ENCODE data around the gene CCDC15.
"Not testable (repeated sequence)": the region's sequence is repeated elsewhere in the genome, so short reads cannot be mapped to it uniquely, and the experiment has no call there.

Gene CCDC15

DNA sequence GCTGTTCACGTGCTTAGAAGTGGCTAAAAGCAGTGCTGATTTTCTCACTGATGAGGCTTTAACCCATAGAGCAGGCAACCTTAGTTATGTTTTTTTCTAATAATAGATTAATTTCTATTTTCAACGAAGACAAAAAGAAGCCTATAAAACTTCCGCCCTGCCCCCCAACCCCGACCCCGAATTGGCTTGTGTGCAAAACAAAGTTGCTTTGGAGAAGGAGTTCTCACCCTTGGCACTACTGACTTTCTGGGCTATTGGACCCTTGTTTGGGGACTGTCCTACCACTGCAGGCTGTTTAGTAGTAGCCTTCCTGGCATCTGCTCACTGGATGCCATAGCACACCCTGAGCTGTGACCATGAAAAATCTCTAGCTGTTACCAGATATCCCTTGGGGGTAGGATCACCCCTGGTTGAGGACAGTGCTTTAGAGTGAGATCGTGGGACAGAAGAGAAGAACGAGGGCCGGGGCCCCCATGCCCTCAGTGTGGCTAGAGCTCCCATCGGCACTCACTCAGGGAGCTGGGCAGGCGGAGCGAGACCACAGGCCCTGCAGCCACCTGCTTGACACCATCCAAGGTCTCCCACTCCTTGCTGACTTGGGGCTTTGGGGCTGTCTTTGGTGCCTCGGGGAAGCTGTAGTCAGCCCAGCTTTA lies 126.0 kb downstream of the CCDC15 start:
- no peak for DNase-seq (ENCODE audit: low read depth in 2 of 2, low spot score in 1 of 2)

GRCh38 chr11:125080531-125080911 lies 126.5 kb downstream of the CCDC15 start:
- no peak for DNase-seq (ENCODE audit: low read depth in 2 of 2, low spot score in 1 of 2)

DNA sequence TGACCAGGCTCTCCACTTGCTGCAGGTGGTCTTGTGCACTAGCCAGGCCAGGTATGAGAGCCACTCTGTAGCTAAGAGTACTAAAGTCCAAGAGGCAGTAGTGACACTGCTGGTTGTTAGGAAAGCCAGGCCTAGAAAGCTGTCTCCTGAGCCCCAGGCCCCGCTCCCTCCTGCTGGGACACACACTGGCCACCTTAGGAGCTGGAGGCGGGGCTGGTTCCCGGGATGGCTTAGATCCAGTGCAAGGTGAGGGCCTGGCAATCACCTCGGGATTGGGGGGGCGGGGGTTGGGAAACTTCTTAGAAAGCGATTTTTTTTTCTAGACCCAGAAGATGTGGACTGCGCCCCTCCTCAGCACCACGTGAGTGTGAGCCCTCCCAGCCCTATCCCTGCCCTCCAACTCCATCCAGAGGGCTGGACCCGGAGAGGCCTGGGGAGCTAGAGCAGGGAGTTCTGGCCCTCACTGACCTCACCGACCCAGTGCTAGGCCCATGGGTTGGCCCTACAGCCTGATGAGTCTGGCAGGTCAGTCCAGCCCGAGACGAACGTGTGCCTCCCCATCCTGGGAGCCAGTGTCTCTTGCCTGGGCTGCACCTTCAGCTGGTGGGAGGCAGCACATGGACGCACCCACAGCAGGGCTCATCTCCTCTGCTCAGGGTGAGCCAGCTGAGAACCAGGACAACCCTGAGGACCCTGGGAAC lies 127.2 kb downstream of the CCDC15 start:
- no peak for DNase-seq (ENCODE audit: low read depth in 2 of 2, low spot score in 1 of 2)

- no peak for DNase-seq (ENCODE audit: low read depth in 2 of 2, low spot score in 1 of 2)
Observed at GRCh38 chr11:125082040-125082439, 128.0 kb downstream of the CCDC15 start.

DNA sequence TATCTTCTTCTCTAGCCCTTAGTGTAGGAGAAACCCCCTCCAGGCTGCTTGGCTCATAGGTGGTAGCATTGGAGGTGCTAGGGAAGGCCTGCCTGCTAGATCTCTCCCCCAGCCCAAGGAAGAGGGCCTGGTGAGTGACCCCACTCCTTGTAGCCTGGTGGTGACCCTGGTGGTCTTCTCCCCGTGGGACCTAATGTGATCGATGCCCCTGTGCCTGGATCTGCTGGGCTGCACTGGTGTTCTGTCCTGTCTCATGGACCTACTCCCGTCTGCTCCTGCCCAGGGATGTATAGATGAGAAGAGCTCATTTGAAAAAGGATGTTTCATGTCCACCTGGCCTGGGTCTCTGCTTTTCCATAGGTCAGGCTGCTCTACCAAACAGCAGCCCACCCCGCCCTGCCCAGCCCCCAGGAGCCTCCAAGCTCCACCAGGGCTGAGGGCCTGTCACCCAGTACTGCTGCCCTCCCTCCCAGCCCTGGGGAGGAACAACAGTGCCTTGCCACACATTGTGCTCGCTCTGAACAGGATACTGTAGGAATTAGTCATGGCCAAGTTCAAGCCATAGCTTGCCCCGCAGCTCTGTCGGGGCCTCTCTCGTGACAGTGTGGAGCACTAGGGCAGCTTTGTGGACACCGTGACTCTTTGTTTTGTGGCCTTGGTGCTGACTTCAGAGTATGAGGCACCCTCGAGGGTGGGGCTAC lies 128.8 kb downstream of the CCDC15 start:
- DNase-seq (ENCODE audit: low read depth in 2 of 2, low spot score in 1 of 2) = no peak

DNA sequence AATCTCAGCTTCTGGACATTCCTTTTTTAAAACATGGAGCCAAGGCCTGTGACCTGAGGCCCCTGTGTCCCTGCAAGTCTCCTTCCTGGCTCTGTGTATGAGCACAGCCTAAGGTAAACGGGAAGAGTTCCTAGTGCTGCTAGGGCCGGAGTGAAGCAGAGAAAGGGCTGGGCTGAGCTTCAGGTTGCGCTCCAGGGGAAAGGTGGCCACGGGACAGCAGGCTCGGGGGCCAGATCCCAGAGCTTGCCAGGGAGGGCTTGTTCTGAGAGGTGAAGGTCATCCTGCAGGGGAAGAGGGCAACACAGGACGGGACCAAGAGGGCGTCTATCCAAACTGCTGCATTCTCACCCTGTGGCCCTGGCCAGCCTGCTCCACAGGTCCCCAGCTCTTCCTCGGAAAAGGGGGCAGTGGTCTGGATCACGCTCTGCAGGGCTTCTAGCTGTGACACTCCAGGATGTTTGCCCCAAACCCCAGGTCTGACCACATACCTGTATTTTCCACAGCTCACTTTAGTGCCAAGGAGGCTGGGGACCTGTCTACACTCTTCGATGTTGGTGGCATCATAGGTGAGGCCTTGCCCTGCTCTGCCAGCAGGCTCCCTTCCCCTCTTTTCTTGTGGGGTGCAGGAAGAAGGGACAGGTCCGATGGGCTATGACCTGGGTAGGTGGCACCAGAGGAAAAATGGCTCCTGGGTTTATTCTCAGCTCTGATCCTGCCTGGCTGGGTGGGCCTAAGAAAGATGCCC lies 129.5 kb downstream of the CCDC15 start:
- no peak for DNase-seq (ENCODE audit: low read depth in 2 of 2, low spot score in 1 of 2)

- DNase-seq (ENCODE audit: low read depth in 2 of 2, low spot score in 1 of 2) = no peak
Observed at GRCh38 chr11:125084057-125084416, 130.0 kb downstream of the CCDC15 start.

DNA sequence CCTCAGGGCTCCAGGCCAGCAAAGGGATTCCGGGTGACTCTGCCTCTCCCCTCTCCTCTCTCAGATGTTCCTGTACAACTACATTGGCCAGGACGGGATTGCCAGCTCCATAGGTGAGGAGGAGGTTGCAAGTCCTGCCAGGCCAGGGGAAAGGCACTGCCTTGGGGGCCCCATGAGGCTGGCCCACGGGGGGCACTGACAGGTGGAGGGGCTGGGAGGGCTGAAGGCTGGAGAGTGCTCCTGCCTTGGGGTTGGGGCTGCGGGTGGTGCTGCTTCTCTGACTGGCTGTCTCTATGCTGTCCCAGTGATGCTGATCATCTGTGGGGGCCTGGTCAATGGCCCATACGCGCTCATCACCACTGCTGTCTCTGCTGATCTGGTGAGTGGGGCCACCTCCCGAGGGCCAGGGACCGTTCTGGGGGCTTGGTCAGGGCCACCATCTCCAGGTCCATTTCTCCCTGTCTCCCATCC lies 130.8 kb downstream of the CCDC15 start:
- DNase-seq (ENCODE audit: low read depth in 2 of 2, low spot score in 1 of 2) = no peak

DNA sequence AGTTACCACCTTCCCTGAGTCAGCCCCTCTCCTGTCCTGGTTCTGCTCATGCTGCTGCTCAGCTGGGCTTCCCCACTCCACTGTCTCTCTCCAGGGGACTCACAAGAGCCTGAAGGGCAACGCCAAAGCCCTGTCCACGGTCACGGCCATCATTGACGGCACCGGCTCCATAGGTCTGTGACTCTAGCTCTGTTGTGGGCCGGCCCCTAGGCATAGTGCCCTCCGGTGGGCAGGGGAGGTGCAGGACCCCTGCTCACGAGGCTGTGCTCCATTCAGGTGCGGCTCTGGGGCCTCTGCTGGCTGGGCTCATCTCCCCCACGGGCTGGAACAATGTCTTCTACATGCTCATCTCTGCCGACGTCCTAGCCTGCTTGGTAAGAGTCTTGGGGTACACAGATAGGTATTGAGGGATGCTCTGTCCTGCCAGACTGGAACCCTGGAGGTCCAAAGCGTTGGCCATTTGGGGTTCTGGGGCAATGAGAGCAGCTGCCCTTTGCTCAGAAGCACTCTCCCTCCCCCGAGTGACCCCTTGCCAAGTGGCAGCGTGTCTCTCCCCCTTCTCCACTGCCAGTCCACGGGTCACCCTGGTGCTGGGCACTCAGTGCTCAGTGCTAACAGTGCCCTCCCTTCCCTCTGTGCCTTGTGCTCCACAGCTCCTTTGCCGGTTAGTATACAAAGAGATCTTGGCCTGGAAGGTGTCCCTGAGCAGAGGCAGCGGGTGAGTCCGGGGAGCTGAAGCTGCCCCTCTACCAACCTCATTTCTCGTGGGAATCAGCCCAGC lies 131.5 kb downstream of the CCDC15 start:
- no peak for DNase-seq (ENCODE audit: low read depth in 2 of 2, low spot score in 1 of 2)

DNA sequence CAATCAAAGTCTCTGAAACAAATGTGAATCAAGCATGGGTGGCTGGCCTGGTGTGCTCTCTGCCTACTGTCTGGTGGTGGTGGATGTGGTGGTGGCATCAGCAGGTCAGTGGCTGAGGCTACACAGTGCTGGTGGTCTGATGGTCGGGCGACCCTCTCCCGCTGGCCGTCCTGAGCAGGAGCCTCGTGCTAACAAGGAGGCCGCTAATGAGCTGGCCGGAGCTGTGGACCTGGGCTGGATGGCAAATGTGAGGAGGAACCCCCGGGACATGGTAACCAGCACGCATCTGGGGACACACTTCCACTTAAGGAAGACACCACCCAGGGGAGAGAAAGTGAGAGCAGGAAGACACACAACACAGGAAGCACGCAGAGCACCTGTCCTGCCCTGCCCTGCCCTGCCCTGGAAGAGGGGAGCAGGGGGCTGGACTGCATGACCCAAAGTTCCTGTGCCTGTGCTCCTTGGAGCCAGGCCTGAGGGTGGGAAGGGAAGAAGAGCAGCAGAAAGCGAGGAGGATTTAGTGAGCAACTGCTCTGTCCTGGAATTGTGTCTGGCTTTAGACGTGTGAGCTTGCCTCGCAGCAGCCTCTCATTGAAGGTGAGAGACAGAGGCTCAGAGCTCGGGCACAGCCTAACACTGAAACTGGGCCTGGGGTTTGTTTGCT lies 132.8 kb downstream of the CCDC15 start:
- no peak for DNase-seq (ENCODE audit: low read depth in 2 of 2, low spot score in 1 of 2)

DNA sequence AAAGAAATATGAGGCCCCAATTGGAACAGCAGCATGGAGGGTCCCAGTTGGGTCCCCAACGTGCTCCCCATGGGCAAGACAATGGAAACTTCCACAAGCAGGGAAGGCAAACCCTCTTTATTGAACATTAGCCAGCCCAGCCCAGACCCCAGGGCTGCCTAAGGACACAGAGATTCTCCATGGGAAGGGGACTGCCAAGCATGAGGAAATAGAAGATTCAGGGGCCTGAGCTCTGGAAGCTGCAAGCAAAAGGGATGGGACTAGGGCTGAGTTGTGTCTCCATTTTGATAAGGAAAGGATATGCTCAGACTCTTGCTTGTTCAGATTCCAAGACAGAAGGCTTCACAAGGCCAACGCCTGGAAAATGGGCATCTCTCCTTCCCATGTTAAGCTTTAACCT lies 134.1 kb downstream of the CCDC15 start:
- DNase-seq (ENCODE audit: low read depth in 2 of 2, low spot score in 1 of 2) = no peak

- DNase-seq (ENCODE audit: low read depth in 2 of 2, low spot score in 1 of 2) = no peak
Observed at GRCh38 chr11:125088576-125089455, 134.8 kb downstream of the CCDC15 start.

GRCh38 chr11:125089481-125089880 lies 135.5 kb downstream of the CCDC15 start:
- DNase-seq (ENCODE audit: low read depth in 2 of 2, low spot score in 1 of 2) = not testable (repeated sequence)

DNA sequence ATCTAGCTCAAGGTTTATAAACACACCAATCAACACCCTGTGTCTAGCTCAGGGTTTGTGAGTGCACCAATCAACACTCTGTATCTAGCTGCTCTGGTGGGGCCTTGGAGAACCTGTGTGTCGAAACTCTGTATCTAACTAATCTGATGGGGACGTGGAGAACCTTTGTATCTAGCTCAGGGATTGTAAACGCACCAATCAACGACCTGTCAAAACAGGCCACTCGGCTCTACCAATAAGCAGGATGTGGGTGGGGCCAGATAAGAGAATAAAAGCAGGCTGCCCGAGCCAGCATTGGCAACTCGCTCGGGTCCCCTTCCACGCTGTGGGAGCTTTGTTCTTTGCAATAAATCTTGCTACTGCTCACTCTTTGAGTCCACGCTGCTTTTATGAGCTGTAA lies 136.1 kb downstream of the CCDC15 start:
- DNase-seq (ENCODE audit: low read depth in 2 of 2, low spot score in 1 of 2) = not testable (repeated sequence)

DNA sequence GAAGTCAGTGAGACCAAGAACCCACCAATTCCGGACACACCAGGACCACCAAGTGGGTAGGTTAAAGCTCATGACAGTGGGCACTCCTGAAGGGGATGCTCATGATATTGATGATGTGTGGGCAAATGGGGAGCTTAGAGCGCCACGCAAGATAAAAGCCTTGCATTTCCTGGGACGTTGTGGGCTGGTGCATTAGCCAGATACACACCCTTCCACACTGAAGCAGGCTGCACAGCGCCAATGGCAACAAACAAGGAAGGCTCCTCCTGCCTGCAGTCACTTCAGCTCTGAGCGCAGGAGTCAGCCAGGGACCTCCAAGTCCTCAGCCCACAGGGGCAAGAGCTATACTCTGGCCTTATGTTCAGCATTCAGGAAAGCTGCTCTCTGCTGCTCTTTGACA lies 136.8 kb downstream of the CCDC15 start:
- no peak for DNase-seq (ENCODE audit: low read depth in 2 of 2, low spot score in 1 of 2)

Measured in stimulated activated CD8-positive, alpha-beta memory T cell treated with anti-CD3 and anti-CD28 coated beads, Interleukin-4, amount 100 ng/mL, for 1 hour (primary cell).